Lung (tissue), 12 donors: Measurements from ENCODE around the gene RHBG. TPM values are rescaled to one million over a fixed set of nuclear protein-coding genes. Genes with fewer than 3 reads are reported as not detected.

Experiments
- ATAC-seq: fragments of 200-7000 bp; cut with Tn5 transposase; one replicate; pipeline ENCODE4 v1.9.1; 2020; ENCODE audit warnings: moderate number of reproducible peaks; ENCODE audit not compliant: insufficient read depth, low FRiP score
- DNase-seq, 3 donors: peaks; one replicate each; pipeline ENCODE4 v3.0.0-alpha.2; 2013 to 2017
- H3K27ac ChIP-seq, 2 donors: one replicate each; pipeline ENCODE4 v1.5.1; 2013; ENCODE audit warnings: mild to moderate bottlenecking in 2 of 2, moderate library complexity in 2 of 2, control low read depth in 1 of 2, inconsistent platforms in 1 of 2, low read depth in 1 of 2, low read length in 1 of 2
- H3K27me3 ChIP-seq, 3 donors: one replicate each; pipeline ENCODE4 v1.5.1; 2013; ENCODE audit warnings: low read length in 2 of 3; ENCODE audit not compliant: control insufficient read depth in 3 of 3, insufficient read depth in 3 of 3
- H3K36me3 ChIP-seq, 4 donors: one replicate each; pipeline ENCODE4 v1.5.1; 2013; ENCODE audit warnings: low read length in 4 of 4, mild to moderate bottlenecking in 1 of 4, moderate library complexity in 1 of 4; ENCODE audit not compliant: control insufficient read depth in 4 of 4, insufficient read depth in 4 of 4
- H3K4me1 ChIP-seq, 5 donors: one replicate each; pipeline ENCODE4 v1.5.1; 2013; ENCODE audit warnings: low read length in 5 of 5, mild to moderate bottlenecking in 2 of 5, moderate library complexity in 1 of 5; ENCODE audit not compliant: control insufficient read depth in 5 of 5, insufficient read depth in 5 of 5
- H3K4me3 ChIP-seq: one replicate; pipeline ENCODE4 v1.5.1; 2013; ENCODE audit warnings: mild to moderate bottlenecking, control low read depth, moderate library complexity
- H3K9ac ChIP-seq, 2 donors: one replicate each; pipeline ENCODE4 v1.5.1; 2013; ENCODE audit warnings: low read length in 2 of 2, control low read depth in 1 of 2; ENCODE audit not compliant: insufficient read depth in 1 of 2
- H3K9me3 ChIP-seq, 4 donors: one replicate each; pipeline ENCODE4 v1.5.1; 2013; ENCODE audit warnings: low read length in 3 of 4, mild to moderate bottlenecking in 1 of 4, moderate library complexity in 1 of 4; ENCODE audit not compliant: control insufficient read depth in 4 of 4, insufficient read depth in 3 of 4
- WGBS, 2 donors: extraction: QIAGEN DNeasy Blood & Tissue Kit; methylation state at CpG; one replicate each; pipeline ENCODE4 v1.1.7; 2013; 5-methylcytosine and 5-hydroxymethylcytosine counted together
- polyA plus RNA-seq, 2 donors: library from polyadenylated mRNA; stranded (reverse); fragments of 200-250 nt; gene quantifications; one replicate each; pipeline ENCODE4 v1.2.1, GENCODE V29; 2013
- total RNA-seq, 2 donors: library from RNA; depleted of rRNA in 1 of 2; stranded (reverse); fragments of >200 nt in 1 of 2; gene quantifications; one replicate each; pipeline ENCODE4 v1.2.1, GENCODE V29; 2014 to 2021
- TF ChIP-seq, protein P1 (sequence below): IDR thresholded peaks from 2 replicates; pipeline ENCODE4 v1.5.1; 2012; ENCODE audit warnings: mild to moderate bottlenecking; ENCODE audit errors: control extremely low read depth, extremely low read depth
- donor health status: control.
- donor health status: control.
- donor health status: Bipolar disorder and iron deficiency.
- donor health status: healthy.
- donor health status: DM: yes; HTN: yes; CAD: no.

RHBG gene
- total and polyA plus RNA-seq, 4 donors: 0.18 to 0.74 TPM; not detected in 2

- no peak overlapping the region for H3K4me3 ChIP-seq
- TF ChIP-seq, protein P1, sequence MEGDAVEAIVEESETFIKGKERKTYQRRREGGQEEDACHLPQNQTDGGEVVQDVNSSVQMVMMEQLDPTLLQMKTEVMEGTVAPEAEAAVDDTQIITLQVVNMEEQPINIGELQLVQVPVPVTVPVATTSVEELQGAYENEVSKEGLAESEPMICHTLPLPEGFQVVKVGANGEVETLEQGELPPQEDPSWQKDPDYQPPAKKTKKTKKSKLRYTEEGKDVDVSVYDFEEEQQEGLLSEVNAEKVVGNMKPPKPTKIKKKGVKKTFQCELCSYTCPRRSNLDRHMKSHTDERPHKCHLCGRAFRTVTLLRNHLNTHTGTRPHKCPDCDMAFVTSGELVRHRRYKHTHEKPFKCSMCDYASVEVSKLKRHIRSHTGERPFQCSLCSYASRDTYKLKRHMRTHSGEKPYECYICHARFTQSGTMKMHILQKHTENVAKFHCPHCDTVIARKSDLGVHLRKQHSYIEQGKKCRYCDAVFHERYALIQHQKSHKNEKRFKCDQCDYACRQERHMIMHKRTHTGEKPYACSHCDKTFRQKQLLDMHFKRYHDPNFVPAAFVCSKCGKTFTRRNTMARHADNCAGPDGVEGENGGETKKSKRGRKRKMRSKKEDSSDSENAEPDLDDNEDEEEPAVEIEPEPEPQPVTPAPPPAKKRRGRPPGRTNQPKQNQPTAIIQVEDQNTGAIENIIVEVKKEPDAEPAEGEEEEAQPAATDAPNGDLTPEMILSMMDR: no peak
- H3K27me3 ChIP-seq: peaks cover 12 to 61% (median 25%) of the 10 kb centered on the region in 3 donors
- H3K27ac ChIP-seq: no peak overlapping the region
- DNase-seq (no peak), ATAC-seq (no peak)
- 65 to 81% methylated on average over 8 of the region's 8 CpGs for WGBS, 2 donors
- H3K36me3 ChIP-seq: no peaks in the 10 kb centered on the region
- no peaks in the 10 kb centered on the region for H3K9me3 ChIP-seq
- no peaks in the 10 kb centered on the region for H3K4me1 ChIP-seq
- no peak overlapping the region for H3K9ac ChIP-seq
Observed at GRCh38 chr1:156391701-156392100, 22.7 kb downstream of the RHBG start.

- H3K4me3 ChIP-seq: no peak overlapping the region
- H3K36me3 ChIP-seq: no peaks in the 10 kb centered on the region
- H3K27me3 ChIP-seq: peaks cover 12 to 53% (median 19%) of the 10 kb centered on the region in 3 donors
- H3K27ac ChIP-seq: no peak overlapping the region
- TF ChIP-seq, protein P1: no peak
- no peak overlapping the region for H3K9ac ChIP-seq
- no peak for DNase-seq
- no peaks in the 10 kb centered on the region for H3K4me1 ChIP-seq
- ATAC-seq: no peak
- WGBS, 2 donors: 78 to 85% methylated on average over 13 of the region's 13 CpGs
- H3K9me3 ChIP-seq: no peaks in the 10 kb centered on the region
Observed at GRCh38 chr1:156392452-156392853, 23.4 kb downstream of the RHBG start.

DNA sequence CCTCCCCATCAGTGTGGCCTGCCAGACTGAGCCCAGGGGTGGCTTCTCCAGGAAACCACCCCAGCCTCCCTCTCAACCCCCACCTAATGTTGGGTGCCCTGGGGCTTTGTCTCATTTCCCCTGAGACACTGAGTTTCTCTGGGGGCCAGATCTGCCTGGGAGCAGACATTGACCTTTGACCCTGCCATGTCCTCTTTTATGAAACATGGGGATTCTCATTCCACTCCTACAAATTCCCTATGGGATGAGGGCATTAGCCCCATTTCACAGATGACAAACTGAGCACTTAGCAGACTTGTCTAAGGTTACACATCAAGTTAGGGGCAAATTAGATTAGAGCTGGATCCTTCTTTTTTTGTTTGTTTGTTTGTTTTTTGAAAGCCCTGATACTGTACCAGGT is 24.1 kb downstream of the RHBG start:
- TF ChIP-seq, protein P1: no peak
- no peak for ATAC-seq
- no peak overlapping the region for H3K4me3 ChIP-seq
- H3K27me3 ChIP-seq: peaks cover 12 to 47% (median 14%) of the 10 kb centered on the region in 3 donors
- no peaks in the 10 kb centered on the region for H3K36me3 ChIP-seq
- no peaks in the 10 kb centered on the region for H3K9me3 ChIP-seq
- no peak overlapping the region for H3K9ac ChIP-seq
- DNase-seq: no peak
- no peak overlapping the region for H3K27ac ChIP-seq
- no peaks in the 10 kb centered on the region for H3K4me1 ChIP-seq

DNA sequence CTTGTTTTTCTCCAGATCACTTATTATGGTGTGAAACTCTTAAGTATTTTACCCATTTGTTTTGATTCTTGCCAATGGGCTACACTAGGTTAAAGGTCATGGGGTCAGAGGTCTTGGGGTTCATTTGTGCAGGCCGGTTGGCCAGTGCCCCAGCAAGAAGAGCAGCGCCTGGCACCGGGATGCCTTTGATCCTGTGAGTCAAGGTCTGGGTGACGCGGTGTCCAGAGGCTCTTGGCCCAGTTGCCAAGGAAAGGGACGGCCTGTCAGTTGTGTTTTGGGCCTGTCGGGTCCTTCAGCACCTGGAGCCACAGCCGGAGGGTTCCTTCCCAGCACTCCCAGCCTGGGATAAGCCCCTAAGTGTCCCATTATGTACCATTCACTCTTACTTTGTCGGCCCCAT is 25.1 kb downstream of the RHBG start:
- 90 to 96% methylated on average over 9 of the region's 9 CpGs for WGBS, 2 donors
- no peaks in the 10 kb centered on the region for H3K4me1 ChIP-seq
- H3K4me3 ChIP-seq: no peak overlapping the region
- ATAC-seq (no peak), DNase-seq (no peak)
- TF ChIP-seq, protein P1: no peak
- no peaks in the 10 kb centered on the region for H3K9me3 ChIP-seq
- H3K36me3 ChIP-seq: no peaks in the 10 kb centered on the region
- no peak overlapping the region for H3K27ac ChIP-seq
- H3K9ac ChIP-seq: no peak overlapping the region
- peaks cover 9 to 40% (median 10%) of the 10 kb centered on the region in 3 donors for H3K27me3 ChIP-seq
